ENCODE measurements around the gene KIF18B. TPM values are rescaled to one million over a fixed set of nuclear protein-coding genes. Genes with fewer than 3 reads are reported as not detected.
A peak's percentile ranks its signal among the peaks of the same experiment; 100 is the strongest.

Gene KIF18B
- total RNA-seq, 1 donor from 2014 or later = 7.1 TPM

DNA sequence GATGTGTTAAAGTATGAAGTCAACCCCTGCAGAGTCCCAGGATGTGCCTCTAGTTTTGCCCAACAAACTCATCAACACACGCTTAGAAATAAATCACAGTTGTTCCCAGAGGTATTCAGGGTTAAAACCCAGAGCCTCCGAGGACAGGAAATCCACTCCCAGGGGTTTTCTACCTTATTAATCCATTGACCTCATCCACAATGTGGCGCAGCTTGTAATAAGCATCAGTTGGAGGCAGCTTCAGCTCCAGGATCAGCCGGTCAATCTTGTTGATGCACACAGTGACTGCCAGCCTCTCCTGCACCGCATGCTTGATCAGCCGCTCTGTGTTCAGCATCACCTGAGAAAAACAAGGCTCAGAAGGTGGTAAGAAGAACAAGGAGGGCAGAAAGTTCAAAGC lies 71.8 kb downstream of the KIF18B start:
- peaks cover 39% of the 10 kb centered on the region for H3K36me3 Mint-ChIP-seq (ENCODE audit: low read depth, unreplicated experiment)
- no peak overlapping the region for H3K4me3 Mint-ChIP-seq (ENCODE audit: unreplicated experiment)
- no peaks in the 10 kb centered on the region for H3K27me3 Mint-ChIP-seq (ENCODE audit: unreplicated experiment)
- no peak for DNase-seq (ENCODE audit: low spot score)
- H3K4me1 Mint-ChIP-seq (ENCODE audit: unreplicated experiment) = no peaks in the 10 kb centered on the region
- H3K9me3 Mint-ChIP-seq (ENCODE audit: unreplicated experiment) = no peaks in the 10 kb centered on the region
- TF ChIP-seq, protein P1, sequence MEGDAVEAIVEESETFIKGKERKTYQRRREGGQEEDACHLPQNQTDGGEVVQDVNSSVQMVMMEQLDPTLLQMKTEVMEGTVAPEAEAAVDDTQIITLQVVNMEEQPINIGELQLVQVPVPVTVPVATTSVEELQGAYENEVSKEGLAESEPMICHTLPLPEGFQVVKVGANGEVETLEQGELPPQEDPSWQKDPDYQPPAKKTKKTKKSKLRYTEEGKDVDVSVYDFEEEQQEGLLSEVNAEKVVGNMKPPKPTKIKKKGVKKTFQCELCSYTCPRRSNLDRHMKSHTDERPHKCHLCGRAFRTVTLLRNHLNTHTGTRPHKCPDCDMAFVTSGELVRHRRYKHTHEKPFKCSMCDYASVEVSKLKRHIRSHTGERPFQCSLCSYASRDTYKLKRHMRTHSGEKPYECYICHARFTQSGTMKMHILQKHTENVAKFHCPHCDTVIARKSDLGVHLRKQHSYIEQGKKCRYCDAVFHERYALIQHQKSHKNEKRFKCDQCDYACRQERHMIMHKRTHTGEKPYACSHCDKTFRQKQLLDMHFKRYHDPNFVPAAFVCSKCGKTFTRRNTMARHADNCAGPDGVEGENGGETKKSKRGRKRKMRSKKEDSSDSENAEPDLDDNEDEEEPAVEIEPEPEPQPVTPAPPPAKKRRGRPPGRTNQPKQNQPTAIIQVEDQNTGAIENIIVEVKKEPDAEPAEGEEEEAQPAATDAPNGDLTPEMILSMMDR (IDR thresholded peaks at IDR 0.05; ENCODE audit: unreplicated experiment) = no peak
- no peak overlapping the region for H3K27ac Mint-ChIP-seq (ENCODE audit: unreplicated experiment)

Small RNA genes lying within 50 kb of the gene (microRNA-seq; reads per million reads assigned to microRNA genes)
- 3.0 reads per million, percentile 38 among the genes with 10 or more reads in this experiment for gene MIR6783 (ENCODE audit: unreplicated experiment)

Other genes with a start within 250 kb of the KIF18B start
- 16.4 TPM for gene DBF4B, start 239.1 kb downstream of the KIF18B start, total RNA-seq (ENCODE audit: unreplicated experiment)
- gene ADAM11, start 188.8 kb downstream of the KIF18B start, total RNA-seq (ENCODE audit: unreplicated experiment) = 0.62 TPM
- gene GJC1, start 117.5 kb downstream of the KIF18B start, total RNA-seq (ENCODE audit: unreplicated experiment) = 36.5 TPM
- gene HIGD1B, start 99.9 kb downstream of the KIF18B start, total RNA-seq (ENCODE audit: unreplicated experiment) = not detected
- gene EFTUD2, start 48.3 kb downstream of the KIF18B start, total RNA-seq (ENCODE audit: unreplicated experiment) = 154 TPM
- not detected for gene GFAP, start 32.3 kb downstream of the KIF18B start, total RNA-seq (ENCODE audit: unreplicated experiment)
- not detected for gene C1QL1, start 20.5 kb upstream of the KIF18B start, total RNA-seq (ENCODE audit: unreplicated experiment)
- 29.2 TPM for gene DCAKD, start 103.9 kb upstream of the KIF18B start, total RNA-seq (ENCODE audit: unreplicated experiment)
- 85.8 TPM for gene NMT1, start 113.5 kb upstream of the KIF18B start, total RNA-seq (ENCODE audit: unreplicated experiment)
- 9.7 TPM for gene PLCD3, start 184.7 kb upstream of the KIF18B start, total RNA-seq (ENCODE audit: unreplicated experiment)
- 9.4 TPM for gene ACBD4, start 187.9 kb upstream of the KIF18B start, total RNA-seq (ENCODE audit: unreplicated experiment)
- gene HEXIM1, start 200.7 kb upstream of the KIF18B start, total RNA-seq (ENCODE audit: unreplicated experiment) = 22.6 TPM
- gene HEXIM2, start 214.1 kb upstream of the KIF18B start, total RNA-seq (ENCODE audit: unreplicated experiment) = 13.0 TPM